NCI-H1417 treated with DMSO at 0.1 percent for 48 hours (cell line): ENCODE results near the gene RNF186.
"Not testable (repeated sequence)": the region's sequence is repeated elsewhere in the genome, so short reads cannot be mapped to it uniquely, and the experiment has no call there.

Source experiments
- DNase-seq: peaks from one replicate; lab custom pipeline; 2025; lab: John Stamatoyannopoulos, UW

The RNF186 gene

GRCh38 chr1:19824541-19824940 is 9.5 kb upstream of the RNF186 start:
- DNase-seq: no peak

- no peak for DNase-seq
Observed at GRCh38 chr1:19824036-19824435, 9.0 kb upstream of the RNF186 start.

- no peak for DNase-seq
Observed at GRCh38 chr1:19819701-19820100, 4.6 kb upstream of the RNF186 start.

- DNase-seq: no peak
Observed at GRCh38 chr1:19818324-19818723, 3.2 kb upstream of the RNF186 start.

GRCh38 chr1:19817160-19817559 is 2.1 kb upstream of the RNF186 start:
- no peak for DNase-seq

- not testable (repeated sequence) for DNase-seq
Observed at GRCh38 chr1:19816737-19817086, 1.6 kb upstream of the RNF186 start.

- peak; percentile 35 for DNase-seq
Observed at GRCh38 chr1:19815801-19816736, 986 bp upstream of the RNF186 start.

GRCh38 chr1:19814244-19814661 is 830 bp downstream of the RNF186 start:
- DNase-seq: no peak

- no peak for DNase-seq
Observed at GRCh38 chr1:19813643-19813960, 1.5 kb downstream of the RNF186 start.

- DNase-seq: no peak
Observed at GRCh38 chr1:19812875-19813642, 2.0 kb downstream of the RNF186 start.

GRCh38 chr1:19811206-19811851 is 3.8 kb downstream of the RNF186 start:
- no peak for DNase-seq

GRCh38 chr1:19809044-19809750 is 5.9 kb downstream of the RNF186 start:
- no peak for DNase-seq

GRCh38 chr1:19808351-19808750 is 6.7 kb downstream of the RNF186 start:
- no peak for DNase-seq

GRCh38 chr1:19804831-19805251 is 10.2 kb downstream of the RNF186 start:
- DNase-seq: no peak

GRCh38 chr1:19802269-19802668 is 12.8 kb downstream of the RNF186 start:
- DNase-seq: no peak

GRCh38 chr1:19800076-19800804 is 14.8 kb downstream of the RNF186 start:
- peak; percentile 6 for DNase-seq

- DNase-seq: no peak
Observed at GRCh38 chr1:19799230-19800075, 15.6 kb downstream of the RNF186 start, which contains the start of gene TMCO4. TSS of gene TMCO4 (minus strand) at chr1:19799916. CDS start at chr1:19780758, 19,158 bp downstream.

- no peak for DNase-seq
Observed at GRCh38 chr1:19798486-19799229, 16.4 kb downstream of the RNF186 start.

- DNase-seq: no peak
Observed at GRCh38 chr1:19797827-19798226, 17.3 kb downstream of the RNF186 start.

- no peak for DNase-seq
Observed at GRCh38 chr1:19794583-19794982, 20.5 kb downstream of the RNF186 start.
